ENCODE data around the gene CDH23.

CDH23 gene

DNA sequence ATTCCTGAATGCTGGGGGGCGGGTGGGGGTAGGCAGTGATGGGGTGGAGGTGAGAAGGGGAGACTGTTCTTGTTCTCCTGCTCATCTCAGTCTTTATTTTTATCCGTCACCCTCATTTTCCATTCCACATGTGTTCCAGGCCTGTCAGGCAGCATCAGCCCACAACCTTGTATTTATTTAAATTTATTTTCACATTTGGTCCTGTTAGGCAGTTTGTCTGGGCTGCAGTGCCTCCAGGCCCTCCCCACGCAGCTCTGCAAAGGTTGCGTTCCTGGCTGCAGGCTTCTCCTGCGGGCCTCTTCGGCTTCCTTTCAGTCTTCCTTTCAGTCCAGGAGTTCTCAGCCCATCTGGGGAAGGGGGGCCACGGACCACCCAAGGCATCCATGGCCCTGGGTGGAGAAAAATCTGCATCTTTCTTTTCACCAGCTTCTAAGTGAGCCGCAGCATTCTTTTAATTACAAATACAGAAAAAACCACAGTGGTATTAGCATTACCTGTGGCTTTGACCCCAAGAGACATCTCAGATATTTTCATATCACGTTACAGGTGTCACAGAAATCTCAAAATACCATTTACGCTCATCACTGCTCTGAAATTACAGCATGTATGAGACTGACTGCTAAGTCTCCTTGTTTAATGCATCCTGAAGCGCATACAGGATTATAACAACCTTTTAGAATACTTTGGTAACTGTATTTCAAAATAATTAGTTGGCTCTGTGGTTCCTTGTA, 228.9 kb downstream of the CDH23 start:
- no peak for DNase-seq

DNA sequence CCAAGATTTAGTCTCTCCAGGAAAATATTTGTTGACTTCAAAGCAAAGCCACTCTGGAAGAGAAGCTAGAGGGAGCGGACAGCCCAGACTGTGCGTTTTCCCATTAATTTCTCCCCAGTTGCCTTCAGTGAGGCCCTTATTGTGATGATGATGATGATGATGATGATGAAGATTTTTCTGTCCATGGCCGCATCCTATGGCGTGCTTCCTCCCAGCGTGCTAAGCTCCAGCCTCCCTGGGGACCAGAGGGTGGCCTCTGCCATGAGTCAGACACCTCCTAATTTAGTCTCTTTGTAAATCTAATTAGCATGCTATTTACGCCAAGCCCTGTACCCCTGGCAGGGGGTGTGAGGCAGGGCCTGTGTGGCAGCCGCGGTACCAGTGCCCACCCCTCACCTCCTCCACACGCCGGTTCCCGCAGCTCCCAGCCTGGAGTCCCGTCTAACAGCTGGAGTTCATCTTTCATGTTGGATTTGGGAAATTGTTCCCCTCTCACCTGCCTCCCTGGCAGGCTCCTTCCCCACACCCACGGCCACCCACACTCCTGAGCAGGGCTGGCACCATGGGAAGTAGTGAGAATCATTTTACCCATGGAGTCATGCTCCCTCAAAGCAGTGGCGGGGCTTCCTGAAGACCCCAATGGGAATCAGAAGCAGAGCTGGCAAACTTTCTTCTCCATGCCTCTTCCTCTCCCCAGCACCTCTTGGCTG, 230.7 kb downstream of the CDH23 start:
- DNase-seq: no peak

- no peak for DNase-seq
These were observed 231.2 kb downstream of the CDH23 start for GRCh38 chr10:71627956-71628355.

DNA sequence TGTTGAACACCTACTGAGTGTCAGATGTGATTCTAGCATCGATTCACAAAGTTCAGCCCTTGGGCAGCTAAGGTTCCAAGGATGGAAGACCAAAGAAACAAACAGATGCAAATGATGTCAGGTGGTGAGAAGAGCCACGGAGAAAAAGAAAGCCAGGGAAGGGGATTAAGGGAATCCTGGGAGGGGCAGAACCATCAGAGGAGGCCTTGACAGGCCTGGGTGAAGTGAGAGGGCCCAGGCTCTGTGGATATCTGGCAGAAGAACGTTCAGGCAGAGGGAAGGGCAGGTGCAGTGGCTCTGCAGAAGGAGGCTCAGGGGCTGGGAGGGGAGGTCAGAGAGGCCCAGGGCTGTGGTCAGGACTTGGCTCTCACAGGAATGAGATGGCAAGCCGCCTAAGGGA, 232.4 kb downstream of the CDH23 start:
- DNase-seq: no peak

- DNase-seq: no peak
These were observed 233.4 kb downstream of the CDH23 start for GRCh38 chr10:71630168-71630567.

- DNase-seq: no peak
These were observed 234.5 kb downstream of the CDH23 start for GRCh38 chr10:71631007-71631861.

GRCh38 chr10:71632200-71632820, 235.6 kb downstream of the CDH23 start:
- no peak for DNase-seq

- DNase-seq: no peak
These were observed 236.3 kb downstream of the CDH23 start for GRCh38 chr10:71632896-71633600.

- DNase-seq: no peak
These were observed 237.2 kb downstream of the CDH23 start for GRCh38 chr10:71633920-71634319.

DNA sequence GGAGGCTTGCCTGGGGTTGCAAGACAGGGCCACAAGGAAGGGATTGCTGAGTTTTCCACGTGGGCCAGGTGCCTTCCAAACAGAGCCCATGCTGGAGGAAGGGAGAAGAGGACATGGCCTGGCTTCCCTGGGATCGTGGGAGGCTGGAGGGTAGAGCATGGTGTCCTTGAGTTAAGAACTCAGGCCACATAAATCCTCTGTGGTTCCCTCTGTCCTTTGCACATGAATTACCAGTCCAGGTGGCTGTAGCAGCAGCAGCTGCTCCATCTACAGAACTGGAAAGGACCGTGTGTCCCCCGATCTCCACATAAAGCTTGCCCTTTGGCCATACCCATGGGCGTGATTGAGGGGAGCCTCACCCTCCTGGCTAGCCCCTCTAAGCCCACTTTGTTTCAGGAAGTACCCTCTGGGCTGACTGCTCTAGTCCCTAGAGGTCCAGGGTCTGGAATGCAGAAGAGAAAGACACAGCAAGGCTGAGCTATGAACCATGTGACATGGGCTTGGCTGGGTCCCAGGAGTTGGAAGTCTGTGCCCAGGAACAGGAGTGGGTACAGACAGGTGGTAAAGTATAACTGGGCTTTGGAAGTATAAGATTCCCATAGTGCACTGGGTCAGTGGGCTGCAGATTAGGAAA, 237.9 kb downstream of the CDH23 start:
- no peak for DNase-seq

DNA sequence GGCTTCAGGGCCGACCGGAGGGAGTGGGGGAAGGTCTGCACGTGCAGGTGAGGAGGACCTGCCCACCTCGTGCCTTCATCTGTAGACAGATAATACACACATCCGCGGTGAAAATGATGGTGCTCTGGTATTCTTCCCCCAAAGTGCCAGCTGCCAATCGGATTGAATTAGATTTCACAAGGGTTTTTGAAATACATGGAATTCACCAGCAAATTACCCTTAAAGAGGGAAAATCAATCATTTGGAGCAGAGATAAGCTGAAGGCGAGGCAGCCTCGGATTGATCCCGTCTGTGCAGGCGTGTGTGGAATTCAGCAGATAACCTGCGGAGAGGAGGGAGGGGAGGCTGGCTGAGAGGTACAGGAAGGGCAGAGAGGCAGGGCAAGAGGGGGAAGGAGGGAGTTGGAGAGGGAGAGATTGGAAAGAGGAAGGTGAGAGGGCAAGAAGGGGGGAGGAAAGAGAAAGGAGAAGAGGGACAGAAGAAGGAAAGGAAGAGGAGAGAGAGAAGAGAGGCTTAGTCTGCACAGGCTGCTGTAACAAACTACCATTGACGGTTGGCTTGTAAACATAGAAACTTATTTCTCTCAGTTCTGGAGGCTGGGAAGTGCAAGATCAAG, 238.6 kb downstream of the CDH23 start:
- no peak for DNase-seq

DNA sequence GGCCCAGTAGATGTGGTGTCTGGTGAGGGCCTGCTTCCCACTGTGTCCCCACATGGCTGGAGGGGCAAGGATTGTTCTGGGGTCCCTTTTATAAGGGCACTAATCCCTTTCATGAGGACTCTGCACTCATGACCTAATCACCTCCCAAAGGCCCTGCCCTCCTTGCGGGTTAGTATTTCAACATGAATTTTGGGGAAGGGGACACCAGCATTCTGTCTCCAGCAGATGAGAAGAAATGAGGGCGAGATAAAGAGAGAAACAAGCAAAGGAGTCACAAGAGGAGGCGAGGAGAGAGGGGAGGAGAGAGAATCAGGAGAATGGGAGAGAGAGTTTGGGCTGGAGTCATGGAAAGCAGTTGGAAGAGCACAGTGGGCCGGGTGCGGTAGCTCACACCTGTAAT, 239.1 kb downstream of the CDH23 start:
- no peak for DNase-seq

GRCh38 chr10:71636588-71636987, 239.9 kb downstream of the CDH23 start:
- DNase-seq: no peak

DNA sequence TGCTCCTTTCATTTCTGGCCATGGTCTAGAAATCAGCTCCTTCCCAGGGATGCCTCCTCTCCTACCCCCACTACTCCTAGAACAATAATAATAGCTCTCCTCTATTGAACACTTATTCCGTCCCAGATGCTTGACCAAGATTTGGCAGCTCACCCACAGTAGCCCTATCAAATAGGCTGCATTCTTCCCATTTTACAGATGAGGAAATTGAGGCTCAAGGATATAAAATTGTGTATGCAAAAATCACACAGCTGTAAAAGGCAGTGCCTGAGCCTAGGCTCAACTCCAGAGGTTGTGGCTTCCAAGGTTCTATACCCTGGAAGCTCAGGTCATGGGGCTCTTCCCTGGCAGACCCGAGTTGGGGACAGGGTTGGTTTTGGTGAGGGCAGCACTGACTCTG, 240.6 kb downstream of the CDH23 start:
- no peak for DNase-seq

- no peak for DNase-seq
These were observed 241.5 kb downstream of the CDH23 start for GRCh38 chr10:71638064-71638821.

DNA sequence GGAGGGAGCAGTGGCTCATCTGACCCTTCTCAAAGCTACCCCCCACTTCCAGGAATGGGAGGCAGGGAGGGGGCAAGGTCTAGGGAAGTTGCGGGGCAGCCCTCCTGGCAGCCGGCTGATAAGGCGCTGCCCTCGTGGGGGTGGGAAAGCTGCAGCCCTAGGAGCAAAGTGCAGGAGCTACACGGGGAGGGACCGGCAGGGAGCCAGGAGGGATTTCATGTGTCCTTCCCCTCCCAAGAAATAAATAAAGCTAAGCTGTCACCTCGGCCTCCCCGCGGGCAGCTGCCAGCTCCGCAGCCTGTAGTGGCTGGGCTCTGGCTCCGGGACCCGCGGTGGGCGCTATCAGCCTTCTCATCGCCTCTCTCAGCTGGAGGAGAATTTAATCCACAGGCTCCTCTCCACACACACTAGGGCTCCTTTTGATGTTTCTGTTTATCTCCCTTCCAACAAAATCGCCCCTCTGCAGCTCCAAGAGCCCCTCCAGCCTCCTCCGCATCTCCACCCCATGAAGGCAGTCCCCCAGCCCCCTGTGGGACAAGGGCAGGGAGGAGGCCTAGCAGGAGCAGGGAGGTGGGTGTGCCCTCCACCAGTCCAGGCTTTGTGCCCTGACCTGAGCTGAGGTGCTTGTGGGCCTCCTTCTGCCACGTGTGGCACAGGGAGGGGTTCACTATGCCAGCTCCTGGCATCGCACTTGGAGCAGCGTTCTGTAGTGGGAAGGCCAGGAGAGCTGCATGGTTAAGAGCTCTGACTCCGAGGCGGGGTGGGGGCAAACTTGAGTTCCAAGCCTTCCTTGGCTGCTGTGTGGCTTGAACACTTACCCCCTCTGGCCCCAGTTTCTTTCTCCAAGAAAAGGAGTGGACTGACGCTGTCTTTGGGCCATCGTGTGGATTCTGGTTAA, 242.4 kb downstream of the CDH23 start:
- DNase-seq: no peak

DNA sequence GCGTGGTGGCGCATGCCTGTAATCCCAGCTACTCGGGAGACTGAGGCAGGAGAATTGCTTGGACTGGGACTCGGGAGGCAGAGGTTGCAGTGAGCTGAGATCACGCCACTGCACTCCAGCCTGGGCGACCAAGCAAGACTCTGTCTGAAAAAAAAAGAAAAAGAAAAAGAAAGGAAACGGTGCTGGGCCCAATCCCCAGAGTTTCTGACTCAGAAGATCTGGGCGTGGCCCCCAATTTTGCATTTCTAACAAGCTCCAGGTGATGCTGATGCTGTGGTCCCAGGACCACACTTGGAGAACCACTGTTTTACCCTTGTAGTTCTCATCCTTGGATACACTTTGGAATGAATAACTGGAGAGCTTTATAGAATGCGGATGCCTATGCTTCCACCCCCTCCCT, 243.9 kb downstream of the CDH23 start:
- no peak for DNase-seq

DNA sequence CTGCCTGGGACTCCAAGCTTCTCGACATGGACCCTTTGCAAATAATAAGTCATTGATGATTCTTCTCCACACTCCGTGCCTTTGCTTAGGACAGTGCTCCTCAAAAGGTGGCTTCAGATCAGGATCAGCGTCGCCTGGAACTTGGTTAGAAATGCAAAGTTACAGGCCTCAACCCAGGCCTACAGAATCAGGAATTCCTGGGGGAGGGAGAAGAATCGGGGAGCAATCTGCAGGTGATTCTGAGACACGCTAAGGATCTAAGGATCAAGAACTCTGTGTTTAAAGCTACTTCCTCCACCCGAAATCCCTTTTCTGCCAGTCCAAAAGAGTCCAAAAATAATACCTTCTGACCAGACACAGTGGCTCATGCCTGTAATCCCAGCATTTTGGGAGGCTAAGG, 244.7 kb downstream of the CDH23 start:
- DNase-seq: no peak

GRCh38 chr10:71641986-71642385, 245.3 kb downstream of the CDH23 start:
- DNase-seq: no peak

DNA sequence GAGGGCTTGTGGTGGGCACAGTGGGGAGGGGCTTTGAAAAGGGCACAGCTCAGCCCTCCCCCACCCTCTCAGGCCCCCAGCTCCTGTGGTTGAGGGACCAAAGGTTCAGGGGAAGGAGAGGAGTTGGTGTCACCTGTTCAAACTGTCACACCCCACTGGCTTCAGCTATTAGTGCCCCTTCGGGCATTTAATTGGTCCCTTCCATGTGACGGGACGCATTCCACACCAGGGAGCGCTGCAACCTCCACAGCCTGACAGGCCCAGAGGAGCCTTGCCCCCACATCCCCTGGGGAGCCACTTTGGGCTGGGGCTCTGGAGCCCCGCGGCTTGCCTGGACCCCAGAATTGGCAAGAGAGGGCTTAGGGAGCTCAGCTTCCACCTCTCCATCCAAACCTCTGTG, 247.2 kb downstream of the CDH23 start:
- no peak for DNase-seq
